HepG2 (cell line): Measurements from ENCODE around the gene HYOU1. TPM values are rescaled to one million over a fixed set of nuclear protein-coding genes. Genes with fewer than 3 reads are reported as not detected.

Experiments
- DPF2 ChIP-seq: sonication (generic); formaldehyde crosslinking; IDR thresholded peaks from 2 replicates; pipeline ENCODE4 v1.4.0; 2020; ENCODE audit warnings: mild to moderate bottlenecking, low read depth, missing genetic modification reagents, borderline replicate concordance
- FLYWCH1 ChIP-seq: sonication (generic); formaldehyde crosslinking; IDR thresholded peaks from 2 replicates; pipeline ENCODE4 v1.8.1; 2023; ENCODE audit warnings: mild to moderate bottlenecking, missing genetic modification reagents
- HIC2 ChIP-seq: sonication (generic); formaldehyde crosslinking; IDR thresholded peaks from 2 replicates; pipeline ENCODE4 v1.9.0; 2022; ENCODE audit warnings: low read depth, missing genetic modification reagents
- KLF15 ChIP-seq: sonication (generic); formaldehyde crosslinking; IDR thresholded peaks from 2 replicates; pipeline ENCODE4 v1.8.1; 2023; ENCODE audit warnings: borderline replicate concordance, mild to moderate bottlenecking, inconsistent platforms, missing genetic modification reagents, mixed read lengths
- MATR3 ChIP-seq: sonication (generic); formaldehyde crosslinking; IDR thresholded peaks from 2 replicates; pipeline ENCODE4 v1.4.0; 2020; ENCODE audit warnings: missing genetic modification reagents
- MAX ChIP-seq: IDR thresholded peaks from 2 replicates; pipeline ENCODE4 v1.6.1; 2012; ENCODE audit warnings: inconsistent platforms
- MEIS1 ChIP-seq: sonication (generic); formaldehyde crosslinking; IDR thresholded peaks from 2 replicates; pipeline ENCODE4 v1.9.0; 2021; ENCODE audit warnings: mild to moderate bottlenecking, missing genetic modification reagents, moderate library complexity, borderline replicate concordance
- MTA1 ChIP-seq: sonication (generic); formaldehyde crosslinking; IDR thresholded peaks from 2 replicates; pipeline ENCODE4 v1.4.0; 2020; ENCODE audit warnings: missing genetic modification reagents, mild to moderate bottlenecking, borderline replicate concordance
- MZF1 ChIP-seq: sonication (generic); formaldehyde crosslinking; IDR thresholded peaks from 2 replicates; pipeline ENCODE4 v1.8.1; 2023; ENCODE audit warnings: mild to moderate bottlenecking, missing genetic modification reagents, borderline replicate concordance
- NAIF1 ChIP-seq: sonication (generic); formaldehyde crosslinking; IDR thresholded peaks from 2 replicates; pipeline ENCODE4 v1.5.0; 2020; ENCODE audit warnings: mild to moderate bottlenecking, missing genetic modification reagents, borderline replicate concordance
- PATZ1 ChIP-seq: sonication (generic); formaldehyde crosslinking; IDR thresholded peaks from 2 replicates; pipeline ENCODE4 v1.4.0; 2020; ENCODE audit warnings: missing genetic modification reagents
- SALL1 ChIP-seq: sonication (generic); formaldehyde crosslinking; IDR thresholded peaks from 2 replicates; pipeline ENCODE4 v1.8.0; 2022; ENCODE audit warnings: mild to moderate bottlenecking, missing genetic modification reagents
- SKI ChIP-seq: fragments of 450-650 bp; IDR thresholded peaks from one replicate; pipeline ENCODE4 v1.6.1; 2018; ENCODE audit warnings: mild to moderate bottlenecking; ENCODE audit not compliant: partially characterized antibody
- TCF7 ChIP-seq: sonication (generic); IDR thresholded peaks from 2 replicates; pipeline ENCODE4 v1.6.1; 2016; ENCODE audit warnings: antibody characterized with exemption, low read depth
- TOE1 ChIP-seq: sonication (generic); formaldehyde crosslinking; IDR thresholded peaks from 2 replicates; pipeline ENCODE4 v1.4.0; 2020; ENCODE audit warnings: mild to moderate bottlenecking, missing genetic modification reagents
- ZBTB33 ChIP-seq: sonication (generic); formaldehyde crosslinking; IDR thresholded peaks from 2 replicates; pipeline ENCODE4 v1.4.0; 2020; ENCODE audit warnings: missing genetic modification reagents
- ZFAT ChIP-seq: sonication (generic); formaldehyde crosslinking; conservative IDR thresholded peaks from 2 replicates; pipeline ENCODE4 v1.8.1; 2023; ENCODE audit warnings: missing genetic modification reagents, inconsistent platforms
- ZFX ChIP-seq: sonication (generic); formaldehyde crosslinking; IDR thresholded peaks from 2 replicates; pipeline ENCODE4 v1.4.0; 2020; ENCODE audit warnings: mild to moderate bottlenecking, low read depth, missing genetic modification reagents, moderate library complexity
- ZNF33A ChIP-seq: sonication (generic); formaldehyde crosslinking; IDR thresholded peaks from 2 replicates; pipeline ENCODE4 v1.5.1; 2020; ENCODE audit warnings: missing genetic modification reagents, mild to moderate bottlenecking, moderate library complexity, borderline replicate concordance
- ZNF557 ChIP-seq: sonication (generic); formaldehyde crosslinking; IDR thresholded peaks from 2 replicates; pipeline ENCODE4 v1.4.0; 2020; ENCODE audit warnings: missing genetic modification reagents
- ZNF629 ChIP-seq: sonication (generic); formaldehyde crosslinking; conservative IDR thresholded peaks from 2 replicates; pipeline ENCODE4 v1.5.0; 2020; ENCODE audit warnings: missing genetic modification reagents
- ZNF747 ChIP-seq: sonication (generic); formaldehyde crosslinking; IDR thresholded peaks from 2 replicates; pipeline ENCODE4 v1.8.1; 2023; ENCODE audit warnings: missing genetic modification reagents, mild to moderate bottlenecking, borderline replicate concordance
- polyA plus RNA-seq, 8 experiments: library from polyadenylated mRNA; depleted of rRNA in 3 of 8; stranded (reverse) in 7 of 8; unstranded in 1 of 8; fragments of >200 nt; fragmentation: Illumina TruSeq in 4 of 8; extraction: Trizol in 4 of 8; gene quantifications; 2 replicates each; pipeline versions ENCODE4 v1.2.1 to v1.2.3, GENCODE V29; 2011 to 2016; ENCODE audit warnings: low read depth in 4 of 8, missing spikeins in 1 of 8, mixed read lengths in 1 of 8; ENCODE audit not compliant: insufficient read depth in 1 of 8
- total RNA-seq, 5 experiments: library from RNA; depleted of rRNA; stranded (reverse); fragments of >200 nt; fragmentation: Illumina TruSeq; extraction: Trizol; gene quantifications; 2 replicates each; pipeline ENCODE4 v1.2.3, GENCODE V29; 2016; ENCODE audit warnings: low read depth in 1 of 5

The HYOU1 gene
- total and polyA plus RNA-seq, 2 of the 13 experiments (the other 11 are each of a cell fraction or from before 2014, with no cell fraction given) = 127 to 155 TPM

GRCh38 chr11:119025978-119026766 lies 30.8 kb downstream of the HYOU1 start (continued):
- peak; percentile 75 for TF ChIP-seq MAX
- no peak for TF ChIP-seq ZNF557
- no peak for TF ChIP-seq TCF7
- TF ChIP-seq MATR3 = no peak
- peak; percentile 20; the same call in 1 of the 2 replicates for TF ChIP-seq MEIS1 (CRISPR knock-in tag)
- TF ChIP-seq ZBTB33 (CRISPR knock-in tag) = no peak
- TF ChIP-seq FLYWCH1 = no peak
- 0 out of 2 replicates have a peak, but pooled peaks have one; percentile 26 for TF ChIP-seq HIC2
- TF ChIP-seq MZF1 (CRISPR knock-in tag) = no peak
- no peak for TF ChIP-seq ZNF629 (CRISPR knock-in tag)
- TF ChIP-seq NAIF1 (CRISPR knock-in tag) = no peak
- peak; percentile 52 for TF ChIP-seq PATZ1 (CRISPR knock-in tag)
- TF ChIP-seq ZNF33A (CRISPR knock-in tag) = no peak
- no peak for TF ChIP-seq ZNF747 (CRISPR knock-in tag)
- 0 out of 2 replicates have a peak, but pooled peaks have one; percentile 16 for TF ChIP-seq DPF2 (CRISPR knock-in tag)
- no peak for TF ChIP-seq SKI
- TF ChIP-seq MTA1 = no peak; the same call in 1 of the 2 replicates
- TF ChIP-seq TOE1 (CRISPR knock-in tag) = no peak
- TF ChIP-seq ZFAT (CRISPR knock-in tag) = no peak
- TF ChIP-seq KLF15 (CRISPR knock-in tag) = no peak
- TF ChIP-seq SALL1 = peak; percentile 17; the same call in 1 of the 2 replicates
- peak; percentile 66 for TF ChIP-seq ZFX (CRISPR knock-in tag)
- TF ChIP-seq, all 625 proteins: peak for 51
